ENCODE results near the gene GPATCH3. TPM values are rescaled to one million over a fixed set of nuclear protein-coding genes. Genes with fewer than 3 reads are reported as not detected.

The GPATCH3 gene
- total RNA-seq, 1 experiment from 2014 or later, result 14.8 TPM

- ChIA-PET CTCF (interaction anchor here (0.5 to 3.4 kb wide), 6 partner anchors 8 to 260 kb away, joined by 3 to 14 read pairs (median 6); no protein-coding TSS in a partner anchor), RAD21 (ENCODE audit: low non-redundant PET in 1 of 2, low total read pairs in 2 of 2, uncharacterized antibody in 2 of 2, unreplicated experiment in 2 of 2) (interaction anchor here (0.6 to 1.1 kb wide), 3 partner anchors 9 to 13 kb away, joined by 3 to 9 read pairs (median 5); no protein-coding TSS in a partner anchor)
Measured at GRCh38 chr1:26861889-26862378, 38.3 kb downstream of the GPATCH3 start.

More at GRCh38 chr1:26861889-26862378, 38.3 kb downstream of the GPATCH3 start:
- intact Hi-C loops (cut with micrococcal nuclease), result loop anchor here (1.0 to 10.0 kb wide), 3 partner anchors 9 to 260 kb away; partner anchors contain the start of gene ARID1A
- peaks cover 20% of the 10 kb centered on the region for H3K79me2 ChIP-seq (ENCODE audit: insufficient read depth, low read length)
- H3K4me1 ChIP-seq (ENCODE audit: control insufficient read depth in 1 of 2, insufficient read depth in 2 of 2, low read length in 2 of 2), result peaks cover 31 to 70% of the 10 kb centered on the region in 2 experiments
- BruUV-seq (replicated peaks), result no TSS peak
- no peaks in the 10 kb centered on the region for H4K20me1 ChIP-seq (ENCODE audit: insufficient read depth)
- 0 out of 4 replicates have a peak, but pooled peaks cover 0 to 5% of the 10 kb centered on the region in 2 experiments for H3K36me3 ChIP-seq (ENCODE audit: control insufficient read depth in 1 of 2, insufficient read depth in 2 of 2, low read length in 2 of 2)
- H3K9me2 ChIP-seq (ENCODE audit: insufficient read depth), result no peaks in the 10 kb centered on the region
- H3K4me3 ChIP-seq (replicated peaks in 1 of 2; ENCODE audit: low read depth in 1 of 2, low read length in 2 of 2), result peak overlapping the region; percentile 24 to 96; a peak in 3 of 4 replicates
- peak; percentile 46 for TF ChIP-seq POLR2AphosphoS5 (IDR thresholded peaks at IDR 0.05; ENCODE audit: low read depth, low read length)
- peak; percentile 28 for TF ChIP-seq TCF7L2 (IDR thresholded peaks at IDR 0.05; ENCODE audit: borderline replicate concordance, extremely low read depth, insufficient read depth, insufficient read length)
- no peak for TF ChIP-seq CBX3 (IDR thresholded peaks at IDR 0.05; ENCODE audit: low read depth)
- TF ChIP-seq, protein P1, sequence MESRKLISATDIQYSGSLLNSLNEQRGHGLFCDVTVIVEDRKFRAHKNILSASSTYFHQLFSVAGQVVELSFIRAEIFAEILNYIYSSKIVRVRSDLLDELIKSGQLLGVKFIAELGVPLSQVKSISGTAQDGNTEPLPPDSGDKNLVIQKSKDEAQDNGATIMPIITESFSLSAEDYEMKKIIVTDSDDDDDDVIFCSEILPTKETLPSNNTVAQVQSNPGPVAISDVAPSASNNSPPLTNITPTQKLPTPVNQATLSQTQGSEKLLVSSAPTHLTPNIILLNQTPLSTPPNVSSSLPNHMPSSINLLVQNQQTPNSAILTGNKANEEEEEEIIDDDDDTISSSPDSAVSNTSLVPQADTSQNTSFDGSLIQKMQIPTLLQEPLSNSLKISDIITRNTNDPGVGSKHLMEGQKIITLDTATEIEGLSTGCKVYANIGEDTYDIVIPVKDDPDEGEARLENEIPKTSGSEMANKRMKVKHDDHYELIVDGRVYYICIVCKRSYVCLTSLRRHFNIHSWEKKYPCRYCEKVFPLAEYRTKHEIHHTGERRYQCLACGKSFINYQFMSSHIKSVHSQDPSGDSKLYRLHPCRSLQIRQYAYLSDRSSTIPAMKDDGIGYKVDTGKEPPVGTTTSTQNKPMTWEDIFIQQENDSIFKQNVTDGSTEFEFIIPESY (IDR thresholded peaks at IDR 0.05; ENCODE audit: extremely low read depth, insufficient replicate concordance, low read length), result no peak
- TF ChIP-seq POLR2A (IDR thresholded peaks at IDR 0.05; ENCODE audit: borderline replicate concordance, extremely low read depth, insufficient read depth, insufficient read length), result no peak
- TF ChIP-seq, protein P2, sequence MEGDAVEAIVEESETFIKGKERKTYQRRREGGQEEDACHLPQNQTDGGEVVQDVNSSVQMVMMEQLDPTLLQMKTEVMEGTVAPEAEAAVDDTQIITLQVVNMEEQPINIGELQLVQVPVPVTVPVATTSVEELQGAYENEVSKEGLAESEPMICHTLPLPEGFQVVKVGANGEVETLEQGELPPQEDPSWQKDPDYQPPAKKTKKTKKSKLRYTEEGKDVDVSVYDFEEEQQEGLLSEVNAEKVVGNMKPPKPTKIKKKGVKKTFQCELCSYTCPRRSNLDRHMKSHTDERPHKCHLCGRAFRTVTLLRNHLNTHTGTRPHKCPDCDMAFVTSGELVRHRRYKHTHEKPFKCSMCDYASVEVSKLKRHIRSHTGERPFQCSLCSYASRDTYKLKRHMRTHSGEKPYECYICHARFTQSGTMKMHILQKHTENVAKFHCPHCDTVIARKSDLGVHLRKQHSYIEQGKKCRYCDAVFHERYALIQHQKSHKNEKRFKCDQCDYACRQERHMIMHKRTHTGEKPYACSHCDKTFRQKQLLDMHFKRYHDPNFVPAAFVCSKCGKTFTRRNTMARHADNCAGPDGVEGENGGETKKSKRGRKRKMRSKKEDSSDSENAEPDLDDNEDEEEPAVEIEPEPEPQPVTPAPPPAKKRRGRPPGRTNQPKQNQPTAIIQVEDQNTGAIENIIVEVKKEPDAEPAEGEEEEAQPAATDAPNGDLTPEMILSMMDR (IDR thresholded peaks at IDR 0.05 in 2 of 3, conservative IDR thresholded peaks at IDR 0.05 in 1 of 3; ENCODE audit: borderline replicate concordance in 1 of 3, insufficient read depth in 1 of 3, low read depth in 2 of 3, low read length in 2 of 3), result no peak
- no peaks in the 10 kb centered on the region for H3K9me3 ChIP-seq (ENCODE audit: control insufficient read depth in 1 of 2, insufficient read depth in 1 of 2, low read depth in 1 of 2, low read length in 2 of 2)
- ATAC-seq (peak; percentile 6), DNase-seq (ENCODE audit: low read depth, low spot score) (peak; percentile 65)
- POLR2A ChIA-PET, result interaction anchor here (0.6 to 1.4 kb wide), 4 partner anchors 9 to 136 kb away, joined by 3 to 4 read pairs (median 3); partner anchors contain the start of gene GPN2
- H3K9ac ChIP-seq (ENCODE audit: low read length), result peak overlapping the region; percentile 99
- peak overlapping the region; percentile 100 for H3K4me2 ChIP-seq (ENCODE audit: low read length)
- no peak overlapping the region for H2AFZ ChIP-seq (ENCODE audit: low read depth, low read length, poor library complexity, severe bottlenecking)
- peak overlapping the region; percentile 100 for H3K27ac ChIP-seq (ENCODE audit: low read depth, low read length)
- no peaks in the 10 kb centered on the region for H3K27me3 ChIP-seq (ENCODE audit: insufficient read depth, low read length)

Measured in HCT116 (cell line).